ENCODE data around the gene RASGRF1.
A peak's percentile ranks its signal among the peaks of the same experiment; 100 is the strongest.

RASGRF1 gene

DNA sequence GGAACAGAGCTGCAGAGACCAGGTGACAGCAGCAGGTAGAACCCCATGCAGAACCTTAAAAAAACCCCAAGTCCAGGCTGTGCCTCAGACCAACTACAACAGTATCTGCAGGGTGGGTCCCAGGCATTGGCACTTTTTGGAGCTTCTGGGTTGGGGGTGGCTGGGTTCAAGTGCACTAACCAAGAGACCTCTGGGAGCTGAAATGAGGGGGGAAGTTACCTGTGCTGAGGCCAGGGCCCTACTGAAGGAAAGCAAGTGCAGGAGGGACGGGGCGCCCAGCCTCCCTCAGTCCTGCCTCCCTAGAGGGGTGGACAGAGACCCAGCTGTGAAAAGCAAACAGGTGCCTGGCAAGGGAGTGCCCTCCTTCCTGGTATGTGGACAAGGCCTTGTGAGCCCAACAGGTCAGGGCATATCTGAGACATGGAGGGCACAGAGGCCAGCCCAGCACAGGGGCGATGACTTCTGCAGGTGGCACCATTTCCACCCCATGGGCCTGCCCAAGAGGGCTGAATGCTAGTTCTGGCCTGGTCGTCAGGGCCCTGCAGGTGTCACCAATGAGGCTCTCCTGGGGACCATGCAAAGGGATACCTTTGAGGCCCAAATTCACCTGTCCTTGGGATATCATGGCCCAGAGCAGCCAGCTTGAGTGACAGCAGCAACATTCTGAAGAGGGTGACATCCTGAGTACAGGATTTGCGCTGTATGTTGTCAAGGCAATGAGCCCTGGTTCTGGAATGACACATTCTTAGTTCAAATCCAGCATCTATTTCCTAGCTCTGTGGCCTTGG, 164.4 kb downstream of the RASGRF1 start:
- DNase-seq: no peak

- DNase-seq: no peak
Observed at GRCh38 chr15:78925076-78925624, 165.4 kb downstream of the RASGRF1 start.

- DNase-seq: no peak
Observed at GRCh38 chr15:78923480-78924360, 166.9 kb downstream of the RASGRF1 start.

- DNase-seq: no peak
Observed at GRCh38 chr15:78923015-78923414, 167.6 kb downstream of the RASGRF1 start.

GRCh38 chr15:78922527-78922926, 168.1 kb downstream of the RASGRF1 start:
- DNase-seq: no peak

GRCh38 chr15:78921940-78922339, 168.6 kb downstream of the RASGRF1 start:
- DNase-seq: no peak

- DNase-seq: no peak
Observed at GRCh38 chr15:78921517-78921916, 169.1 kb downstream of the RASGRF1 start.

- DNase-seq: no peak
Observed at GRCh38 chr15:78917888-78918287, 172.7 kb downstream of the RASGRF1 start.

GRCh38 chr15:78916088-78916487, 174.5 kb downstream of the RASGRF1 start:
- no peak for DNase-seq

DNA sequence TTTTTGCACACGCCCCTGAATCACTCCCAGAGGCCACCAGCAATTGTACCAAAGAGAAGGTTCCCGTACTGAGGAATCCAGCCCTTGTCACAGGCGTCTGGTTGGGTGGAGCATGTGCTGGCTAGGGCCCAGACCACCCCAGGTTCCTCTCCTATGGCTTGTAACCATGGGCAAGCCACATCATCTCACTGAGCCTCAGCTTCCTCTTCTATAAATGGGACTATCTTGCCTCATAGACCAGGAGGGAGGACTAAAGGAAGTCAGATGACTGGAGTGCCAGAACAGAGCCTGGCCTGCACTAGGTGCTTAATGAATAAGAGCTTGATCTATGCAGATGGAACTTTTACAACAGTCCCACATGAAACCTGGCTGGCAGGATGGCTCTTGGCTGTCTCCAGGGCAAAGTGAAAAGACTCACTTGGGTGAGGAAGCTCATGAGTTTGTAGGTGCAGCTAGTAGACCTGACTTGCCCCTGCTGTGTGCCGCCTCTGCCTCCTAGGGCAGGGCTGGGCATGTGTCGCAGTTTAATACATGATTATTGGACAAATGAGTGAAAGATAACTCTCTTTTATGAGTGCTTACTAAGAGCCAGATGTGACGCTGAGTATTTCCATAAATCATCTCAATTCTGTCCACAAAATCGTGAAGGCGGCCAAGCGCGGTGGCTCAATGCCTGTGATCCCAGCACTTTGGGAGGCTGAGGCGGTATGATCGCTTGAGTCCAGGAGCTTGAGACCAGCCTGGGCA, 175.1 kb downstream of the RASGRF1 start:
- DNase-seq: peak in 1 of 2 donors; percentile 53

DNA sequence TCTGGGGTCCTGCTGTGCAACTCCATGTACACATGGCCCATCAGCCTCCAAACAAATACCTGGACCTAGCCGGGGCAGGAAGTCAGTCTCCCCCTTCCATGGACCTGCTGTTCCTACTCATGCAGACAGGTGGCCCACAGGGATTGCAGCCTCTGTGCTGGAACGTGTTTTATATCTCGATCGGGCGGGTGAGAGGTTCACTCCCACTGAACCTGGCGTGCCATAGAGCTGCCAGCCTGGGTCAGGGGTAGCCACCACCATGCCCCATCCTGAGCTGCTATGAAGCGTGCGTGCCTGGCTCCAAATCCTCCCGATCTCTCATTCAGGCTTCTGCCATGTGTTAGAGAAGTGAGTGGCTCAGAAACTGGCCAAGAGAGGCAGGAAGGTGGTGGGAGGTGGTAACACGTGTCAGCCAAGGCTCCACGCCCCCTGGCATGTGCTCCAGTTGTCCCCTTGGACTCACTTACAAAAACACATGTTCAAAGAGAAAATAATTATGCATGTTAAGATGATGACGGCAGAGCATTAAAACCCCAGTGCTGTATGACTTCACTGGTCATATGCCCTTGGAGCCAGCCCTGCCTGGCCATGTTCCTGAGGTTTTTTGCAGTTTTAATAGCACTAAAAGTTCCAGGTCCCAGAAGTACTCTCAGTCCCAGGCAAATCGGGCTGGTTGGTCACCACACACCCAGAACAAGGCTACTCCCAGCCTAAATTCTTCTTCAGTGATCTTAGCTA, 176.4 kb downstream of the RASGRF1 start:
- no peak for DNase-seq

GRCh38 chr15:78913012-78913411, 177.6 kb downstream of the RASGRF1 start:
- no peak for DNase-seq

GRCh38 chr15:78912316-78912715, 178.3 kb downstream of the RASGRF1 start:
- no peak for DNase-seq

GRCh38 chr15:78910271-78910670, 180.3 kb downstream of the RASGRF1 start:
- no peak for DNase-seq
